HFFc6 (cell line): Measurements from ENCODE around the gene GNAO1. TPM values are rescaled to one million over a fixed set of nuclear protein-coding genes. Genes with fewer than 3 reads are reported as not detected.

Experiments used
- DNase-seq: peaks from one replicate; pipeline ENCODE4 v3.0.0-alpha.2; 2018
- H3K27ac Mint-ChIP-seq: 2 replicates; pipeline ENCODE4 v1.8.0; 2020; ENCODE audit warnings: mild to moderate bottlenecking, mixed read lengths
- H3K27me3 Mint-ChIP-seq: 2 replicates; pipeline ENCODE4 v1.8.0; 2021; ENCODE audit warnings: mild to moderate bottlenecking, moderate library complexity, mixed read lengths; ENCODE audit not compliant: insufficient read depth
- H3K36me3 Mint-ChIP-seq: 2 replicates; pipeline ENCODE4 v1.8.0; 2021; ENCODE audit warnings: low read depth, mixed read lengths
- H3K4me1 Mint-ChIP-seq: 2 replicates; pipeline ENCODE4 v1.8.0; 2020; ENCODE audit warnings: low read depth, mixed read lengths
- H3K4me3 Mint-ChIP-seq: 2 replicates; pipeline ENCODE4 v1.8.0; 2020; ENCODE audit warnings: mild to moderate bottlenecking, moderate library complexity, mixed read lengths
- H3K9me3 Mint-ChIP-seq: 2 replicates; pipeline ENCODE4 v1.8.0; 2020; ENCODE audit warnings: mild to moderate bottlenecking, mixed read lengths
- total RNA-seq, 6 experiments: library from RNA; stranded (reverse); fragmentation: NEBNext Ultra II Directional; extraction: Animal tissue kit (Norgen Biotek cat#: 25700); gene quantifications; 2 replicates in 1 of 6; 3 replicates in 5 of 6; pipeline ENCODE4 v1.2.3, GENCODE V29; 2021
- TF ChIP-seq, protein P1 (sequence below): fragments of 200-600 bp; sonication (generic); IDR thresholded peaks from 2 replicates; pipeline ENCODE4 v1.5.0; 2021; ENCODE audit warnings: antibody characterized with exemption, mild to moderate bottlenecking

Gene GNAO1
- total RNA-seq, 6 experiments from 2014 or later, result 0.07 to 0.48 (median 0.37) TPM; not detected in 1

GRCh38 chr16:56316545-56316944, 125.3 kb downstream of the GNAO1 start:
- Mint-ChIP-seq H3K4me3 (no peak overlapping the region), H3K9me3 (no peaks in the 10 kb centered on the region), H3K27me3 (peaks cover 29% of the 10 kb centered on the region), H3K36me3 (no peaks in the 10 kb centered on the region), H3K4me1 (no peaks in the 10 kb centered on the region), H3K27ac (no peak overlapping the region)
- DNase-seq, result no peak
- TF ChIP-seq, protein P1, sequence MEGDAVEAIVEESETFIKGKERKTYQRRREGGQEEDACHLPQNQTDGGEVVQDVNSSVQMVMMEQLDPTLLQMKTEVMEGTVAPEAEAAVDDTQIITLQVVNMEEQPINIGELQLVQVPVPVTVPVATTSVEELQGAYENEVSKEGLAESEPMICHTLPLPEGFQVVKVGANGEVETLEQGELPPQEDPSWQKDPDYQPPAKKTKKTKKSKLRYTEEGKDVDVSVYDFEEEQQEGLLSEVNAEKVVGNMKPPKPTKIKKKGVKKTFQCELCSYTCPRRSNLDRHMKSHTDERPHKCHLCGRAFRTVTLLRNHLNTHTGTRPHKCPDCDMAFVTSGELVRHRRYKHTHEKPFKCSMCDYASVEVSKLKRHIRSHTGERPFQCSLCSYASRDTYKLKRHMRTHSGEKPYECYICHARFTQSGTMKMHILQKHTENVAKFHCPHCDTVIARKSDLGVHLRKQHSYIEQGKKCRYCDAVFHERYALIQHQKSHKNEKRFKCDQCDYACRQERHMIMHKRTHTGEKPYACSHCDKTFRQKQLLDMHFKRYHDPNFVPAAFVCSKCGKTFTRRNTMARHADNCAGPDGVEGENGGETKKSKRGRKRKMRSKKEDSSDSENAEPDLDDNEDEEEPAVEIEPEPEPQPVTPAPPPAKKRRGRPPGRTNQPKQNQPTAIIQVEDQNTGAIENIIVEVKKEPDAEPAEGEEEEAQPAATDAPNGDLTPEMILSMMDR, result peak; percentile 40; the same call in 1 of the 2 replicates

- H3K4me3 Mint-ChIP-seq, result peak overlapping the region; percentile 41; the same call in 1 of the 2 replicates
- TF ChIP-seq, protein P1, result peak; percentile 97
- DNase-seq, result peak; percentile 55
- H3K27ac Mint-ChIP-seq, result no peak overlapping the region
- no peaks in the 10 kb centered on the region for H3K4me1 Mint-ChIP-seq
- H3K27me3 Mint-ChIP-seq, result peaks cover 30% of the 10 kb centered on the region
- H3K9me3 Mint-ChIP-seq, result no peaks in the 10 kb centered on the region
- no peaks in the 10 kb centered on the region for H3K36me3 Mint-ChIP-seq
These were observed 126.9 kb downstream of the GNAO1 start for GRCh38 chr16:56317998-56318826.

DNA sequence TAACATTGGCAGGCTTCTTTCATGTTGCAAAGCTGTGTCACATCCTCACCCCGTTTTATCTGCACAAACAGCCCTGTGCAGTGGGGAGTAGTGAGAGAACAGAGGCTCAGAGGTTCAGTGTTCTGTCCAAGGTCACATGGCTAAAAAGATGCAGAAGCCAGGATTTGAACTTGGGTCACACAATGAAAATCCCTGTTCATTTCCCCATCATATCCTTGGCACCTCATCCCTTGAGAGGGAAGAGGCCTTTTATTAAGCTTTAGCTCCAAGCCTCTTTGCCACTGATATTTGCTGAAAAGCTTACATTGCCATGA, 127.5 kb downstream of the GNAO1 start:
- TF ChIP-seq, protein P1, result no peak
- Mint-ChIP-seq H3K9me3 (no peaks in the 10 kb centered on the region), H3K4me1 (no peaks in the 10 kb centered on the region), H3K27me3 (peaks cover 30% of the 10 kb centered on the region), H3K36me3 (no peaks in the 10 kb centered on the region), H3K27ac (no peak overlapping the region), H3K4me3 (no peak overlapping the region)
- no peak for DNase-seq

- H3K27ac Mint-ChIP-seq, result no peak overlapping the region
These were observed 128.1 kb downstream of the GNAO1 start for GRCh38 chr16:56319376-56319775.

DNA sequence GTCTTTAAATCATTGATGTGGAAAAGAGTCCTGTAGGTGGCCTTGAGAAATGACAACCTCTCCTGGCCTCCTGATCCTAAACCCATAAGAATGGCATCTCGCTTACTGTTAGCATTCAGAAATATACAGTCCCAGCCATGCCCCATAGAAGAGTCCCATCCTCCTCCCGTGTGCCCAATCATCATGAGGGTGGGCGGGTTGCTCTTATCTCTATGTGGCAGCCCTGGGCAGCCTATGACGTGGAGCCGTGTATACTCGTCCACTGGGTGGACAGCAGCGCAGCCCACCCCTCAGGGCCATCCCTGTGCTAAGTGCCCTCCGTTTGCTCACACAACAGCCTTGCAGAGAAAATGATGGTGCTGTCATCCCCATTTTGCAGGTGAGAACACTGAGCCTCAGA, 128.8 kb downstream of the GNAO1 start:
- Mint-ChIP-seq H3K36me3 (no peaks in the 10 kb centered on the region), H3K27ac (no peak overlapping the region), H3K27me3 (peaks cover 28% of the 10 kb centered on the region), H3K4me3 (no peak overlapping the region), H3K4me1 (no peaks in the 10 kb centered on the region), H3K9me3 (no peaks in the 10 kb centered on the region)
- TF ChIP-seq, protein P1, result no peak
- DNase-seq, result no peak

More at GRCh38 chr16:56319376-56319775, 128.1 kb downstream of the GNAO1 start:
- Mint-ChIP-seq H3K9me3 (no peaks in the 10 kb centered on the region), H3K4me1 (no peaks in the 10 kb centered on the region), H3K4me3 (no peak overlapping the region), H3K36me3 (no peaks in the 10 kb centered on the region), H3K27me3 (peaks cover 29% of the 10 kb centered on the region)
- DNase-seq, result no peak
- TF ChIP-seq, protein P1, result no peak
